Lower lobe of right lung (tissue), 2 donors: ENCODE data around the gene RAB11FIP4. TPM values are rescaled to one million over a fixed set of nuclear protein-coding genes. Genes with fewer than 3 reads are reported as not detected.

Source experiments
- ATAC-seq, 2 donors: fragments of 200-7000 bp; cut with Tn5 transposase; one replicate each; pipeline ENCODE4 v1.9.1; 2020 to 2022; ENCODE audit warnings: mild to moderate bottlenecking in 2 of 2, moderate library complexity in 2 of 2
- DNase-seq: peaks from one replicate; pipeline ENCODE4 v3.0.0-alpha.2; 2020
- H3K27ac ChIP-seq: fragments of 200-600 bp; one replicate; pipeline ENCODE4 v1.8.0; 2022
- H3K27me3 ChIP-seq: fragments of 200-600 bp; one replicate; pipeline ENCODE4 v1.8.0; 2022; ENCODE audit warnings: low read depth
- H3K36me3 ChIP-seq: fragments of 200-600 bp; one replicate; pipeline ENCODE4 v1.8.0; 2022; ENCODE audit warnings: mild to moderate bottlenecking
- H3K4me1 ChIP-seq: fragments of 200-600 bp; one replicate; pipeline ENCODE4 v1.8.0; 2022
- H3K4me3 ChIP-seq: fragments of 200-600 bp; one replicate; pipeline ENCODE4 v1.8.0; 2022; ENCODE audit warnings: mild to moderate bottlenecking
- H3K9me3 ChIP-seq: fragments of 200-600 bp; one replicate; pipeline ENCODE4 v1.8.0; 2022
- intact Hi-C: fragments of 100-400 bp; cut with DNase I; formaldehyde crosslinking; loops from one replicate; pipeline ENCODE4 v1.11.0; 2022
- total RNA-seq: library from RNA; stranded (reverse); fragmentation: NEBNext Ultra II Directional; extraction: Animal tissue kit (Norgen Biotek cat#: 25700); gene quantifications from one replicate; pipeline ENCODE4 v1.2.1, GENCODE V29; 2021
- TF ChIP-seq, protein P1 (sequence below): fragments of 200-600 bp; IDR thresholded peaks from one replicate; pipeline ENCODE4 v1.8.0; 2022; ENCODE audit warnings: antibody characterized with exemption, mild to moderate bottlenecking
- donor health status: DM: no; HTN: yes; CAD: no; lungs with severe emphysema.

The RAB11FIP4 gene
- total RNA-seq, 1 donor from 2014 or later, result 15.7 TPM

DNA sequence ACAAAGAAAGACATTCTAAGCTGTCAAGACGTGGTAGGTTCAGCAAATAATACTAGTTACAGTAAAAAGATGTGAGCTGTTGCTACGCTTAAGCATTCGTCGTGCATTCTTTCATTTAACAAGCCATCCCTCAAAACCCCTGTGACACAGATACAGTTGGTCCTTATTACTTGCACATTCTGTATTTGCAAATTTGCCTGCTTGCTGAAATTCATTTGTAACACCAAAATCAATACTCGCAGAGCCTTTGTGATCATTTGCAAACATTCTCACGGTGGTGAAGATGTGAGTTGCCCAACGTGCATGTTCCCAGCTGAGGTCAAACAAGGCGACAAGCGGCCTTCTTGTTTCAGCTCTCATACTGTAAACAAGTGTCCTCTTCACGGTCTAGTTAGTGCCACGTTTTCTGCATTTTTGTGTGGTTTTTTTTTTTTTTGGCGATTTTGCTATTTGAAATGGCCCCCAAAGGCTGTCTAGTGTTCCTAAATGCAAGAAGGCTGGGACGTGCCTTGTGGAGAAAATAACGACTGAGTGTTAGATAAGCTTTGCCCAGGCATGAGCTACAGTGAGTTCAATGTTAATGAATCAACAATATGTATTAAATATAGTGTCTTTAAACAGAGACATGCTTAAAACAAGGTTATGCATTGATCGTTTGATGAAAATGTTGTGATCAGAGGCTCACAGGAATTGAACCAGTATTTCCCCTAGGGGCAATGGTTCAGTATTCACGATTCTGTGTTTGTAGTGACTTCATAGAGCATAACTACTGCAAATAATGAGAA is 84.1 kb downstream of the RAB11FIP4 start:
- Histone ChIP-seq H3K9me3 (no peaks in the 10 kb centered on the region), H3K4me1 (no peaks in the 10 kb centered on the region), H3K4me3 (no peak overlapping the region), H3K27me3 (peaks cover 5% of the 10 kb centered on the region), H3K27ac (no peak overlapping the region), H3K36me3 (no peaks in the 10 kb centered on the region)
- ATAC-seq, result no peak
- no peak for DNase-seq
- intact Hi-C loops, result no loop called here
- TF ChIP-seq, protein P1, sequence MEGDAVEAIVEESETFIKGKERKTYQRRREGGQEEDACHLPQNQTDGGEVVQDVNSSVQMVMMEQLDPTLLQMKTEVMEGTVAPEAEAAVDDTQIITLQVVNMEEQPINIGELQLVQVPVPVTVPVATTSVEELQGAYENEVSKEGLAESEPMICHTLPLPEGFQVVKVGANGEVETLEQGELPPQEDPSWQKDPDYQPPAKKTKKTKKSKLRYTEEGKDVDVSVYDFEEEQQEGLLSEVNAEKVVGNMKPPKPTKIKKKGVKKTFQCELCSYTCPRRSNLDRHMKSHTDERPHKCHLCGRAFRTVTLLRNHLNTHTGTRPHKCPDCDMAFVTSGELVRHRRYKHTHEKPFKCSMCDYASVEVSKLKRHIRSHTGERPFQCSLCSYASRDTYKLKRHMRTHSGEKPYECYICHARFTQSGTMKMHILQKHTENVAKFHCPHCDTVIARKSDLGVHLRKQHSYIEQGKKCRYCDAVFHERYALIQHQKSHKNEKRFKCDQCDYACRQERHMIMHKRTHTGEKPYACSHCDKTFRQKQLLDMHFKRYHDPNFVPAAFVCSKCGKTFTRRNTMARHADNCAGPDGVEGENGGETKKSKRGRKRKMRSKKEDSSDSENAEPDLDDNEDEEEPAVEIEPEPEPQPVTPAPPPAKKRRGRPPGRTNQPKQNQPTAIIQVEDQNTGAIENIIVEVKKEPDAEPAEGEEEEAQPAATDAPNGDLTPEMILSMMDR, result no peak

DNA sequence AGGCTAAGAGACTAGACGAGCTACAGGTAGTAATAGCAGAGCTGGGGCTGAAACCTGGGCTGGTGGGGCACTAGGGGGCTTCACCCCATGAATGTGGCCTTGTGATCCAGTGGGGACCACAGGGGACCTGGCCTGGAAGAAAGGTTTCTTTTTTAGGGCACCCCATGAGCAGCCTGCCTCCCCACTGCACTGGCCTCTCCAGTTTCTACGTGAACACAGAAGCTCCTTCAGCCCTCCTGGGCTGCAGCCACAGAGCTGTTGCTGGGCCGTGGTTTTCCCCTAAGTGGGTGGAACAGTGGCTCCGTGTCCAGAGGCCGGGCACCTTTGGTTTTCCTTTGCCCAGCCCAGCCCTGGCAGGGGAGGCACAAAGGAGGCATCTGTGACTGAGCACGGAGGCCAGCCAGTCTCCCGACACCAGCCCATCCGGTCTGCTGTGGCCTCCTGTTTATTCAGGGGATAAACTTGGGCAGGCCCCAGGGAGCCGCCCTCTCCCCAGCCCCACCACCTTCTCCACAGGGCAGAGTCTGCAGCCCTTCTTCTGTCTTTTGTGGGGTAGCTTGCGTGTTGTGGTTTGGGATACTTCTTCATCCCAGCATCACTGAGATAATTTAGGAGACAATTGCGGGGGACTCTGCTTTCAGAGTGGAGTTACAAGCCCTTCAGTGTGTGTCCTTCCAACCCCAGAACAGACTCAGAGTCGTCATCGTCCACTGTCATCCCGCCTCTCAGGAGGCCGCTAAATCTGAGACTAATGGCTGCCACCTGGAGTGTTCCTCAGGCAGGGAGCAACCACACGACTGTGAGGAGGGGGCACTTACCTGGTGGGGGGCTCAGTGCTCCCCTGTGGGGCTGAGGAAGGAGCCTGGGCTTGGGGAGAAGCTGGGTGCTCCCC is 85.3 kb downstream of the RAB11FIP4 start:
- Histone ChIP-seq H3K4me1 (no peaks in the 10 kb centered on the region), H3K9me3 (no peaks in the 10 kb centered on the region), H3K36me3 (no peaks in the 10 kb centered on the region), H3K4me3 (no peak overlapping the region), H3K27ac (no peak overlapping the region), H3K27me3 (peaks cover 5% of the 10 kb centered on the region)
- DNase-seq (no peak), ATAC-seq (no peak)
- intact Hi-C loops, result no loop called here
- TF ChIP-seq, protein P1, result no peak

DNA sequence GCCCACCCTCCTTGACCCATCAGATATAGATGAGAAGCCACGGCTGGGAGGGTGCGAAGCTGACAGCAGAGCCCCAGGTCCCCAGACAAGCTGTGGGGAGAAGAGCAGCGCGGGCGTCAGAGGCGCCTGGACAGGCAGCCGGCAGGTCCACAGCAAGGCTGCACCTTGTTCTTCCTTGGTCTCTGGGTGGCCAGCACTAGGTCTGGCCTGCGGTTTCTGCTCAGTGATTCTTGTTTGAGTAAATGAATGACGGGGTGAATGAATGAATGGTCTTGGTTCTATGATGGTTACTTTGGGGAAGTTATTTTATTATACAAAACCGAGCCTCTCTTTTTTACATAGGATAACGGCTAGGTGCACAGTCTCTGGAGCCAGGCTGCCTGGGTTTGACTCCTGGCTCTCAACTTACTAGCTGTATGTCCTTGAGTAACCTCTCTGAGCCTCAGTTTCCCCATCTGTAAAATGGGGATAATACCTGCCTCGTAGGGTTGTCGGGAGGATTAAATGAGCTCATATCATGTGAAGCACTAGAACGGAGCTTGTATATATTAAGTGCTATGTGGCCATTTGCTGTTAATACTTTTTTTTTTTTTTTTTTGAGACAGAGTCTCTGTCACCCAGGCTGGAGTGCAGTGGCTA is 86.1 kb downstream of the RAB11FIP4 start:
- Histone ChIP-seq H3K4me3 (no peak overlapping the region), H3K36me3 (no peaks in the 10 kb centered on the region), H3K4me1 (no peaks in the 10 kb centered on the region), H3K27me3 (peaks cover 5% of the 10 kb centered on the region), H3K27ac (no peak overlapping the region), H3K9me3 (no peaks in the 10 kb centered on the region)
- intact Hi-C loops, result no loop called here
- DNase-seq, result no peak
- no peak for ATAC-seq
- TF ChIP-seq, protein P1, result no peak

DNA sequence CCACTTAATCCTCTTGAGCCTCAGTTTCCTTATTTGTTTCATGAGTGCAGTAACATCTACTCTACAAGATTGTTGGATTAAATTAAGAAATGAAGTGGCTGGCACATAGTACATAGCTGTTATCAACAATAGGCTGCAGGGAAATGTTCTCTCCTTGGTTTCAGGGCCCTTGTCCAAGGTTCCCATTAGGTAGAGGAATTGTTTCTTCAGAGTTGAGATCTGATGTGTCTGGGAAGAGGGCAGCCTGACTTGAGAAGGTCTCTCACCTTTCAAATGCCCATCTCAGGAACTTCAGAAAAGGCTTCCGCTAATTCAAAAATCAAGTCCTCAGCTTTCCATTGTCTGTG is 87.6 kb downstream of the RAB11FIP4 start:
- H3K4me3 ChIP-seq, result no peak overlapping the region
- peaks cover 5% of the 10 kb centered on the region for H3K27me3 ChIP-seq
- intact Hi-C loops, result no loop called here
- TF ChIP-seq, protein P1, result no peak
- no peaks in the 10 kb centered on the region for H3K4me1 ChIP-seq
- H3K36me3 ChIP-seq, result no peaks in the 10 kb centered on the region
- ATAC-seq (no peak), DNase-seq (no peak)
- H3K27ac ChIP-seq, result no peak overlapping the region
- no peaks in the 10 kb centered on the region for H3K9me3 ChIP-seq

DNA sequence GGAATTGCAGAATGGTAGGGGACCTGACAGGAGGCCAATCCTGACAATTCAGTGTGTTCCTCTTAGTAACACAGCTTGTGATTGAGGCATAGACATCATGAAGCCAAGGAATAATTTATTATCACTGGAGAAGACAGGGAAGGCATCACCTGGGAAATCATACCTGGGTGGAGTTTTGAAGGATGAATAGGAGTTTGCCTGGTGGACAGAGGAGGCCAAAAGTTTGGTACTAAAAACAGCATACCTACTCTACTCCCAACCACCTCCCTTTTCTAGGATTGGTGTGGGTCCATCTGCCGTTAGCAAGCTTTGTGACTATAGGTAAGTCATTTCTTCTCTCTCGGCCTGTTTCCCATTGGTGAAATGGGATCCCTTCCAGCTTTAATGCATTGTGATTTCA is 88.0 kb downstream of the RAB11FIP4 start:
- Histone ChIP-seq H3K4me3 (no peak overlapping the region), H3K27ac (no peak overlapping the region), H3K27me3 (peaks cover 5% of the 10 kb centered on the region), H3K9me3 (no peaks in the 10 kb centered on the region), H3K4me1 (no peaks in the 10 kb centered on the region), H3K36me3 (no peaks in the 10 kb centered on the region)
- ATAC-seq (no peak), DNase-seq (no peak)
- TF ChIP-seq, protein P1, result no peak
- intact Hi-C loops, result no loop called here
